OCI-LY3 (cell line): Measurements from ENCODE around the gene IFNGR2.

Source experiments
- H2AFZ ChIP-seq: fragments of 200-600, 300-600 bp; shearing (Covaris generic); 2 replicates; pipeline ENCODE4 v1.6.0; 2014; ENCODE audit warnings: antibody characterized with exemption, low read depth, low read length
- H3K27ac ChIP-seq: fragments of 200-600, 300-600 bp; sonication (generic); 2 replicates; pipeline ENCODE4 v1.5.1; 2014; ENCODE audit warnings: mild to moderate bottlenecking, low read length, moderate library complexity, mixed read lengths
- H3K27me3 ChIP-seq: fragments of 200-600, 300-600 bp; sonication (generic); 2 replicates; pipeline ENCODE4 v1.6.1; 2014; ENCODE audit warnings: low read depth, low read length, mixed read lengths
- H3K36me3 ChIP-seq: fragments of 200-600, 300-600 bp; sonication (generic); replicated peaks from 2 replicates; pipeline ENCODE3; 2014; ENCODE audit warnings: low read depth, low read length, mixed read lengths
- H3K4me1 ChIP-seq: fragments of 300-600, 200-600 bp; sonication (generic); 2 replicates; pipeline ENCODE4 v1.6.1; 2014; ENCODE audit warnings: low read length, mixed read lengths
- H3K4me2 ChIP-seq: fragments of 200-600, 300-600 bp; sonication (generic); 2 replicates; pipeline ENCODE4 v1.6.1; 2014; ENCODE audit warnings: low read length, mixed read lengths
- H3K4me3 ChIP-seq: fragments of 300-600, 200-600 bp; sonication (generic); 2 replicates; pipeline ENCODE4 v1.5.1; 2014; ENCODE audit warnings: antibody characterized with exemption, mild to moderate bottlenecking, low read length, moderate library complexity
- H3K79me2 ChIP-seq: fragments of 300-600, 200-600 bp; shearing (Covaris generic); 2 replicates; pipeline ENCODE4 v1.6.1; 2014; ENCODE audit warnings: mild to moderate bottlenecking, low read length, mixed read lengths
- H3K9ac ChIP-seq: fragments of 300-600, 200-600 bp; shearing (Covaris generic); 2 replicates; pipeline ENCODE4 v1.6.0; 2014; ENCODE audit warnings: mild to moderate bottlenecking, low read length, moderate library complexity
- H3K9me3 ChIP-seq: fragments of 200-600, 300-600 bp; shearing (Covaris generic); 2 replicates; pipeline ENCODE4 v1.6.1; 2014; ENCODE audit warnings: low read length, mixed read lengths; ENCODE audit not compliant: insufficient read depth
- H4K20me1 ChIP-seq: fragments of 200-600, 300-600 bp; sonication (generic); 2 replicates; pipeline ENCODE4 v1.6.1; 2016; ENCODE audit warnings: low read length, mixed read lengths; ENCODE audit not compliant: insufficient read depth
- EZH2phosphoT487 ChIP-seq: fragments of 200-600 bp; shearing (Covaris generic); IDR thresholded peaks from 2 replicates; pipeline ENCODE4 v1.6.1; 2018; ENCODE audit warnings: antibody characterized with exemption, mixed run types, low read depth
- TF ChIP-seq, protein P1 (sequence below): fragments of 200-600, 300-600 bp; sonication (generic); IDR thresholded peaks from 2 replicates; pipeline ENCODE4 v1.5.1; 2014; ENCODE audit warnings: antibody characterized with exemption, low read length, low read depth

The IFNGR2 gene

DNA sequence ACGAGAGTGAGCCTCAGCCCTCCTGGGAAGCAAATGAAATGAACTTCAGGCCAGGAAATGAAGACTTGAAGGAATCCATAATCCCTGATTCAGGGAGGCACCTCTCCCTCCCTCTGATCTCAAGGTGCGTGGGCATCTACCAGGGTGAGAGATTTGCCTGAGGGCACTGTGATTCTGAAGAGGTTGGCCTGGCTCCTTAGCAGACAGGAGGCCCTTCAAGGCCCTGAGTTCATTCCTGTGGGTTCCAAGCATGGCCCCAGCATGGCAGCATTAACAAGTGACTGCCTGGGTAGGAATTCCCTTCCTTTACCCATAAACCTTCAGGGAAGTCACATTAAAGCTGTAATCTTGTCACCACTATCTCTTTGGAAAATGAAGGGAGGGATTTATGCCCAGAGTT is 29.8 kb upstream of the IFNGR2 start:
- H3K4me2 ChIP-seq, result peak overlapping the region; percentile 67; the same call in 1 of the 2 replicates
- H3K9me3 ChIP-seq, result peaks cover 3% of the 10 kb centered on the region; the same call in 1 of the 2 replicates
- H4K20me1 ChIP-seq, result no peaks in the 10 kb centered on the region
- no peak overlapping the region for H2AFZ ChIP-seq
- TF ChIP-seq EZH2phosphoT487, result no peak
- TF ChIP-seq, protein P1, sequence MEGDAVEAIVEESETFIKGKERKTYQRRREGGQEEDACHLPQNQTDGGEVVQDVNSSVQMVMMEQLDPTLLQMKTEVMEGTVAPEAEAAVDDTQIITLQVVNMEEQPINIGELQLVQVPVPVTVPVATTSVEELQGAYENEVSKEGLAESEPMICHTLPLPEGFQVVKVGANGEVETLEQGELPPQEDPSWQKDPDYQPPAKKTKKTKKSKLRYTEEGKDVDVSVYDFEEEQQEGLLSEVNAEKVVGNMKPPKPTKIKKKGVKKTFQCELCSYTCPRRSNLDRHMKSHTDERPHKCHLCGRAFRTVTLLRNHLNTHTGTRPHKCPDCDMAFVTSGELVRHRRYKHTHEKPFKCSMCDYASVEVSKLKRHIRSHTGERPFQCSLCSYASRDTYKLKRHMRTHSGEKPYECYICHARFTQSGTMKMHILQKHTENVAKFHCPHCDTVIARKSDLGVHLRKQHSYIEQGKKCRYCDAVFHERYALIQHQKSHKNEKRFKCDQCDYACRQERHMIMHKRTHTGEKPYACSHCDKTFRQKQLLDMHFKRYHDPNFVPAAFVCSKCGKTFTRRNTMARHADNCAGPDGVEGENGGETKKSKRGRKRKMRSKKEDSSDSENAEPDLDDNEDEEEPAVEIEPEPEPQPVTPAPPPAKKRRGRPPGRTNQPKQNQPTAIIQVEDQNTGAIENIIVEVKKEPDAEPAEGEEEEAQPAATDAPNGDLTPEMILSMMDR, result no peak
- no peaks in the 10 kb centered on the region for H3K27me3 ChIP-seq
- H3K9ac ChIP-seq, result no peak overlapping the region
- H3K4me3 ChIP-seq, result no peak overlapping the region
- H3K27ac ChIP-seq, result peak overlapping the region; percentile 75
- H3K4me1 ChIP-seq, result peaks cover 34% of the 10 kb centered on the region
- H3K36me3 ChIP-seq, result peaks cover 5% of the 10 kb centered on the region
- H3K79me2 ChIP-seq, result no peaks in the 10 kb centered on the region

DNA sequence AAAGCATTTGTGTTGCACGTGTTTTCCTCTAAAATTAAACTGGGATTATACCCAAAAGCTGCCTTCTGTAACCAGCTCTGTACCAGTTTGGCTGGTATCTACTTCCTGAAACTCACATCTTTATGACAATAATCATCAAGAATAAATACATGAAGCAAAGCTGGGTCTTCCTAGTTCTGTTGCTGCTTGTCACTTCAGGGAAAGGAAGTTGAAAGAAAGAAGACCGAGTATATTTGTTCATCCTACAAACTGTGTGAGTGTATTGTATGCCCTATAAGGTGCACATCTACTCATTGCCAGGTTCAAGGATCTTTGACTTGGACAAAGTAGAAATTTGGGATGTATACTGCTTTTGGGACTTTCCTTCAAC is 29.1 kb upstream of the IFNGR2 start:
- H3K4me1 ChIP-seq, result peaks cover 34% of the 10 kb centered on the region
- TF ChIP-seq, protein P1, result no peak
- TF ChIP-seq EZH2phosphoT487, result no peak
- H3K9ac ChIP-seq, result peak overlapping the region; percentile 18; the same call in 1 of the 2 replicates
- H3K4me3 ChIP-seq, result peak overlapping the region; percentile 41
- no peak overlapping the region for H2AFZ ChIP-seq
- H3K27me3 ChIP-seq, result no peaks in the 10 kb centered on the region
- H3K36me3 ChIP-seq, result peaks cover 5% of the 10 kb centered on the region
- H3K9me3 ChIP-seq, result peaks cover 3% of the 10 kb centered on the region; the same call in 1 of the 2 replicates
- H4K20me1 ChIP-seq, result no peaks in the 10 kb centered on the region
- no peaks in the 10 kb centered on the region for H3K79me2 ChIP-seq
- peak overlapping the region; percentile 67 for H3K4me2 ChIP-seq
- peak overlapping the region; percentile 75 for H3K27ac ChIP-seq

GRCh38 chr21:33374450-33375096 is 28.6 kb upstream of the IFNGR2 start:
- H4K20me1 ChIP-seq, result no peaks in the 10 kb centered on the region
- no peaks in the 10 kb centered on the region for H3K79me2 ChIP-seq
- peaks cover 36% of the 10 kb centered on the region for H3K4me1 ChIP-seq
- H3K4me3 ChIP-seq, result peak overlapping the region; percentile 41
- no peak for TF ChIP-seq EZH2phosphoT487
- TF ChIP-seq, protein P1, result peak; percentile 60
- peak overlapping the region; percentile 2; the same call in 1 of the 2 replicates for H2AFZ ChIP-seq
- H3K9ac ChIP-seq, result peak overlapping the region; percentile 18; the same call in 1 of the 2 replicates
- H3K9me3 ChIP-seq, result peaks cover 3% of the 10 kb centered on the region; the same call in 1 of the 2 replicates
- peaks cover 5% of the 10 kb centered on the region for H3K36me3 ChIP-seq
- peak overlapping the region; percentile 75 for H3K27ac ChIP-seq
- H3K27me3 ChIP-seq, result no peaks in the 10 kb centered on the region
- peak overlapping the region; percentile 67 for H3K4me2 ChIP-seq

DNA sequence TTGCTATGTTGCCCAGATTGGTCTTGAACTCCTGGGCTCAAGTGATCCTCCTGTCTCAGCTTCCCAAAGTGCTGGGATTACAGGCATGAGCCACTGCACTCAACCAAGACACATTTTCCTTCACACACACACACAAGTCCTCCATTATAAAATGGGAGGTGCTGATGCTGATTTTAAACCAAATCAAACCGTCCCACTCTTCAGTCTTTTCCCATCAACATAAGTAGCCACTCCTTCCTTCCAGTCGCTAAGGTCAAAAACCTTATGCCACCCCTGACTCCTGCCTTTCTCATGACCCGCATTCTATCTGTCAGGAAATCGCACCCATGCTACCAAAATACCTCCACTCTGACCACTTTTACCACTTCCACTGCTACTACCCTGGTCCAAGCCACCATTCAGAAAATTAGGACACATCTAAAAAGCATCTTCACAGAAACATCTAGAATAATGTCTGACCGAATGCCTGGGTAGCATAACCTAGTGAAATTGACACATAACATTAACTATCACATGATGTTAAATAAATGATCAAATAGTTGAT is 28.0 kb upstream of the IFNGR2 start:
- Histone ChIP-seq H4K20me1 (no peaks in the 10 kb centered on the region), H3K4me2 (peak overlapping the region; percentile 67), H3K9ac (peak overlapping the region; percentile 9; the same call in 1 of the 2 replicates), H3K79me2 (no peaks in the 10 kb centered on the region), H3K27me3 (no peaks in the 10 kb centered on the region), H3K36me3 (no peaks in the 10 kb centered on the region), H3K27ac (peak overlapping the region; percentile 75), H3K4me3 (no peak overlapping the region), H3K4me1 (peaks cover 42% of the 10 kb centered on the region), H2AFZ (peak overlapping the region; percentile 2; the same call in 1 of the 2 replicates), H3K9me3 (peaks cover 3% of the 10 kb centered on the region; the same call in 1 of the 2 replicates)
- no peak for TF ChIP-seq EZH2phosphoT487
- TF ChIP-seq, protein P1, result no peak
